KOPT-K1 (cell line): ENCODE results near the gene ARFRP1.

Source experiments
- H3K27ac ChIP-seq: fragments of 200-600 bp; sonication (generic); 2 replicates; pipeline ENCODE4 v1.5.1; 2016; ENCODE audit warnings: antibody characterized with exemption, mild to moderate bottlenecking, low read depth, low read length; ENCODE audit not compliant: poor library complexity, severe bottlenecking
- H3K36me3 ChIP-seq: fragments of 200-600 bp; sonication (generic); 2 replicates; pipeline ENCODE4 v1.5.1; 2017; ENCODE audit warnings: antibody characterized with exemption, mild to moderate bottlenecking, low read length, moderate library complexity; ENCODE audit not compliant: insufficient read depth
- H3K9me3 ChIP-seq: fragments of 200-600 bp; sonication (generic); 2 replicates; pipeline ENCODE4 v1.5.1; 2017; ENCODE audit warnings: antibody characterized with exemption, low read length, mild to moderate bottlenecking; ENCODE audit not compliant: insufficient read depth, poor library complexity, severe bottlenecking

ARFRP1 gene

DNA sequence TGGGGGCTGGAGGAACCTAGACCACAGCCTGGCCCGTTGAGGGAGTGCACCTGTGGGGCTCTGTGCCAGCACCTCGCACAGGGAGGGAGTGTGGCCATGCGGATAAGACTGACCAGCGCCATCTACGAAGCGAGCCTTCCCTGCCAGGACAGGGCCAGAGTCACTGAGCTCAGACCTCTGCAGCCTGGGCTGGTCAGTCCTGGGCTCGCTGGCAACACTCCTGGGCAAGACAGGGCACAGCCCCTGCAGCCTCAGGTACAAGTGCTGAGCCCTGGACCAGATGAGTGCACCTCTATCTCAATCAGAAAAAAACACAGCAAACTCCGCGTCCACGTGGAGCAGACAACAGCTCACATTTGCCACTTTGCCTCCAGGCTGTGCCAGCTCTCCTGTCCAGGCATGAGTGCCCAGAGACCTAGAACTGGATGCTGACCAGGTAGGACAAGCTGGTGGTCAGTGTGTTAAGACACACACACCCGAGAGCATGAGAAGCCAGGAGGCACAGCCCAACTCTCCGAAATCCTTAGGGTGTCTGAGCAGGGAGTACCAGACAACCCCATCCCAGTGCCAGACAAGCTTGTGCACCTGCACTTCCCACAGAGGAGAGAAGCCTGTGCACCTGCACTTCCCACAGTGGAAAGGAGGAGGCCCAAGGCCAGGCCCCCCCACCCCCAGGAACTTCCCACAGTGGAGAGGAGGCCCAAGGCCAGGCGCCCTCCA lies 4.9 kb downstream of the ARFRP1 start:
- Histone ChIP-seq H3K27ac (no peak overlapping the region), H3K36me3 (peaks cover 53% of the 10 kb centered on the region), H3K9me3 (no peaks in the 10 kb centered on the region)

DNA sequence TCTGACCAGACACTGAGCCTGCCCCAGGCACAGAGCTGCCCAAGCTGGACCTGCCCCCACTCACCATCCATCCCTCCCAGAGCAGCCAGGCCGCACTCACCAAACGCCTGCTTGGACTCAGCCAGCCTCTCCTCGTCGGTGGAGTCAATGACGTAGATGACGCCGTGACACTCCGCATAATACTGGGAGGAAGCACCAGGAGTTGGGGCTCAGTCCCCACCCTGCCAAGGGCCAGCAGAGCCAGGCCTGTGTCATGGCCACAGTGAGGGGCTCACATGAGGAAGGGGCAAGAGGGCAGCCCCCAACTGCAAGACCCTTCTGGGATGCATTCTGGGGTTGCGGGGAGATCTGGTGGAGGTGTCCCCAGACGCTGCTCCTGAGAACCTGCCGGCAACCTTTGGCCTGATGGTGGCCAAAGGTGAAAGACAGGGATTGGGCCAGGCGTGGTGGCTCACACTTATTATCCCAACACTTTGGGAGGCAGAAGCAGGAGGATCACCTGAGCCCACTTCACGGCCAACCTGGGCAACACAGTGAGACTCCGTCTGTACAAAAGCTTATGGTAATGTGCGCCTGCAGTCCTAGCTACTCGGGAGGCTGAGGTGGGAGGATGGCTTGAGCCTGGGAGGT lies 5.6 kb downstream of the ARFRP1 start:
- Histone ChIP-seq H3K9me3 (no peaks in the 10 kb centered on the region), H3K27ac (no peak overlapping the region), H3K36me3 (peaks cover 54% of the 10 kb centered on the region)

DNA sequence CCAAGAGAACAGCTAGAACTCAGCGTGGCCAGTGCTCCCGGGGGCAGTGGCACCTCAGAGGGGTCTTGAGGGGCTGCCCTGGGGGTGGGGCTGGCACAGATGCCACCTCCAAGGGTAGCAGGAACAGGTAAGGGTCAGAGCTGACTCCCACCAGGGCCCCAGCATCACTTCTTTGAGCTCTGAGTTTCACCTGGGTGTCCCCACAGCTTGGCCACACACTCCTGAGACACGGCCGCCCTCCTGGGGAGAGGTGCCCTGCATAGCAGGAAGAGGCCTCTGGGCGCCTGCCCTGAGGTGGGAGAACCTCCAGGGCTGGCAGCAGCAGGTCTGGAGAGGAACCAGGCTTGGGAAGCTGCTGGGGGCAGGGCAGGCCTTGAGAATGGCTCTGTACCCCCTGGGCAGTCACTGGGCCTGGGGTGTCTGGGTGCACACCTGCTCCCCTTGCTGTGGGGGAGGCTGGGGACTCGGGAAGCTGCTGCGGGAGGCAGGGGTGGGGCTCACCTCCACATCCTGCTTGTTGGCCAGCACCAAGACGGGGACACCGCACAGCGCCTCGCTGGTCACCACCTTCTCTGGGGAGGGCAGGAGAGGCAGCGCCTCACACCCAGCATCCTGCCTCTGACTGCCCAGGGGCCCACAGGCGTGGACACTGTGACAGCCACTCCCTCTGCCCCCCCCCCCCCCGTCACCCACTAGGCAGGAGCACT lies 6.3 kb downstream of the ARFRP1 start:
- H3K36me3 ChIP-seq: peaks cover 56% of the 10 kb centered on the region
- H3K27ac ChIP-seq: no peak overlapping the region
- no peaks in the 10 kb centered on the region for H3K9me3 ChIP-seq

DNA sequence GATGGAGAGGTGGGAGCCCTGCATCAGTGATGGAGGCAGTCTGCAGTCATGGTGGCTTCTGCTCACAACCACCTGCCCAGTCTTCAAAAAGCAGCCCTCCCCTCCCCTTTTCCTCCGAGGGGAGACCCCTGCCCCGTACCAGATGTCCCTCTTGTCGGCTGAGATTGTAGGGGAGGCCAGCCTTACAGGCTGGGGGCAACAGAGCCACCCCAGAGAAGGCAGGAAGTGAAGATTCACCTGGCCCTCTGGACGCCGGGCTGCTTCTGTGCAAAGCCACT lies 6.8 kb downstream of the ARFRP1 start:
- Histone ChIP-seq H3K36me3 (peaks cover 54% of the 10 kb centered on the region), H3K27ac (no peak overlapping the region), H3K9me3 (no peaks in the 10 kb centered on the region)

DNA sequence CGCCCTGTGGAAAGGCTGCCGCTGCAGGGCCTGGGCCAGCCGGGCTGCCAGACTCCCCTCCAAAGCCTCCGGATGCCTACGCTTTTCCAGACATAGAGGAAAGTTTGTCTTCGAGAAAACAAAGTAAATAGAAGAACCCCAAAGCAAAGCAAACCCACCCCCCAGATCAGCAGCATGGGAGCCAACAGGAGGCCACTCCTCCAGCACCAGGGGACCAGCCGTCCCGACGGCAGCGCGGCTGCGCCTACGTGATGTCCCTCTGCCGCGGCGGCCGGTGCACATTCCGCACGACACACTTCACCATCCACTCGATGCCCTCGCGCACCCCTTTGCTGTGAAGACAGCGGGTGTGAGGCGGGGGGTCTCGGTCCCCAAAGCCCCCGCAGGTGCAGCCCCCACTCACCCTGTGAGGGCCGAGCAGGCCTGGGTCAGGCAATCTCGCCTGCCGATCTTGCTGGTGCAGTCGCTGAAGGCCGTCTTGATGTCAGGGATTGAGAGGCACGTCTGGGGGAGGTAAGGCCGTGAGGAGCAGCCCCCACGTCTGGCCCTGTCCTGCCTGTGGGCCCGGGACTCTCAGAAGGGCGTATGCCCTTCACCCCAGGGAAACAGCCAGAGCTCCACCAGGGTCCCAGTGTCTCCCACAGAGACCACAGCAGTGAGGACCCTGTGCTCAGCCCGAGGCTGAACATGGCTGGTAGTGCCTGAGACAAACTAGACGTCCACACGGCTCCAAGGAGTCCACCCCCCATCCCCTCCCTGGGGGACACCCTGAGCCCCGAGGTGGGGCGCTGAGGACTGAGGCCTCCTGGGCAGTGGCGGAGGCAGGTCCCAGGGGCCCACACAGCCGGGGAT lies 7.4 kb downstream of the ARFRP1 start:
- Histone ChIP-seq H3K9me3 (no peaks in the 10 kb centered on the region), H3K36me3 (peaks cover 54% of the 10 kb centered on the region), H3K27ac (no peak overlapping the region)

DNA sequence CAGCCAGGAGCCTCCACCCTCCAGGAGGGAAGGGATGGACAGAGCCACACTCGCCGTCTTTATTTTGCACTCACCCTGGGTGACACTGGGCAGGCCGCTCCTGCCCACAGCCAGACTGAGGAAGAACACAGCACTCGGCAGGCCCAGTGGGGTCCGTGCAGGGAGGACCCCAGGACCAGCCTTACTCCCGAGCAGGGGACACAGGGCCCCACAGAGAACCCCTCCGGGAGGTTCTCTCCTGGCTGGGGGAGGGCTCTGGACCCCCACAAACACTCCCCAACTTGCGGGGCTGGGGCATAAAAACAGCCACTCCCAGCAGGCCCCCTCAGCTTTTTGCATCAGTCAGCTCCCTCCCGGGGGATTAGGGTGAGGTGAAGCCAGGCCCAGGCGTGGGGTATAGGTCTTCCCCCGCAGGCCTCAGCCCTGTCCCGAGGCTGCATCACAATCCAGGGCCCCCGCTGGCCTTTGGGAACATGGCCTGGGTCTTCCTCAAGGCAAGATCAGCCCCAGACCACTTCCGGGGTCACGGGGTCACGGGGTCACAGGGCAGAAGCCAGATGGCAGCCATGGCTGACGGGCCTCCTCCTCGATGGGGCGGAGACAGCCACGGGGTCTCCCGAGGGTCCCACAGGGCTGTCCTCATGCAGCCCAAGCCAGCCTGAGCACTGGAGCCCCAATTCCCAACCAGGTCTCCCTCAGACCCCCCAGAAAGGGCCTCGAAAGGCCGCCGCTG lies 8.1 kb downstream of the ARFRP1 start:
- Histone ChIP-seq H3K9me3 (no peaks in the 10 kb centered on the region), H3K27ac (no peak overlapping the region), H3K36me3 (peaks cover 52% of the 10 kb centered on the region)

DNA sequence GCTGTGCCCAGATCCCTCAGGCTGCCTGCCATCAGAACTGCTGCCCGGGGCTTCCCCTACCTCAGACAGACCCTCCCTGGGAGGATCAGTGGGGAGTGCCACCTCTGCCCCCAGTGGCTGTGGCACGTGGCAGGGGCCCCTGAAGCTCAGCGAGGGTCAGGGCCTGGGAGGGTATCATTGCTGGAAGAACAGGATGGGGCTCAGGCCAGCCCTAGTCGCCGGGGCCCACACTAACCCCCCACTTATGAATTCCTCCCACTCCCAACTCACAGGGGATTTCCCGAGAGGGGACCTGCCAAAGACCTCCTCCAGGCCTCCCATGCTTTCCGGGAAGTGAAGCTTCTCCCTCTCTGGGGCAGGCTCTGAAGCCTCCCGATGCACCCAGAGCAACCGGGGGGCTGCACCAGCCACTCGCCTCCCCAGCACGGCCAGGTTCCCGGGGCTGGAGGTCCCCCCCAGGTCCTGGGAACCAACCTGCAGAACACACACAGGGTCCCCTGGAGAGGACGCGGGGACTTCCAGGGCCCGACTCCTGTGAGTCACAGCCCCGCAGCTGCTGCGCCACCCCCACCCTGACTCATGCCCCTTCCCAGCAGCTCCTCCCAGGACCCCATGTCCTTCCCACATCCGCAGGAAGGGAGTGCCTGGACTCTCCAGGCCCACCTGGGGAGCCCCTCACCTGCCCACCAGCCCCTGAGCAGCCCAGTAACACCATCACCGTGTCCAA lies 8.9 kb downstream of the ARFRP1 start:
- no peaks in the 10 kb centered on the region for H3K9me3 ChIP-seq
- peaks cover 50% of the 10 kb centered on the region for H3K36me3 ChIP-seq
- H3K27ac ChIP-seq: no peak overlapping the region

DNA sequence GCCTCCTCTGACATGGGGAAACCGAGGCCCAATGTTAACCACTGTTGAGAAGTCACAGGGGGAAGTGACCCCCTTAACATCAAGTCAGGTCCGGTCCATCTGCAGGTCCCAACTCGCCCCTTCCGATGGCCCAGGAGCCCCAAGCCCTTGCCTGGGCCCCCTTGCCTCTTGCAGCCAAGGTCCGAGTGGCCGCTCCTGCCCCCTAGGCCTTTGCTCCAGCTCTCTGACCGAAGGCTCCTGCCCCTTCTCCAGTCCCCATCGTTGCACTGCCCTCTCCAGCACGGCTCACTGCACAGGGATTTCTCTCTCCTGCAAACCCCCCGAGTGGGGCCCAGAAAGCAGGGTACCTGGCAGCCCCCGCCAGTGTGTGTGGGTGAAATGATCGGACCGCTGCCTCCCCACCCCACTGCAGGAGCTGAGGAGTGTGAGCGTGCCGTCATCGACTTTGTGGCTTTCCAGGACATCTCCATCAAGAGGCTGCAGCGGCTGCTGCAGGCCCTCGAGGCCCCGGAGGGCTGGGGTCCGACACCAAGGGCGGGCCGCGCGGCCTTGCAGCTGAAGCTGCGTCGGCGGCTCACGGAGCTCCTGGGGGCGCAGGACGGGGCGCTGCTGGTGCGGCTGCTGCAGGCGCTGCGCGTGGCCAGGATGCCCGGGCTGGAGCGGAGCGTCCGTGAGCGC lies 9.8 kb downstream of the ARFRP1 start:
- H3K27ac ChIP-seq: no peak overlapping the region
- no peaks in the 10 kb centered on the region for H3K9me3 ChIP-seq
- peaks cover 42% of the 10 kb centered on the region; the same call in 1 of the 2 replicates for H3K36me3 ChIP-seq

DNA sequence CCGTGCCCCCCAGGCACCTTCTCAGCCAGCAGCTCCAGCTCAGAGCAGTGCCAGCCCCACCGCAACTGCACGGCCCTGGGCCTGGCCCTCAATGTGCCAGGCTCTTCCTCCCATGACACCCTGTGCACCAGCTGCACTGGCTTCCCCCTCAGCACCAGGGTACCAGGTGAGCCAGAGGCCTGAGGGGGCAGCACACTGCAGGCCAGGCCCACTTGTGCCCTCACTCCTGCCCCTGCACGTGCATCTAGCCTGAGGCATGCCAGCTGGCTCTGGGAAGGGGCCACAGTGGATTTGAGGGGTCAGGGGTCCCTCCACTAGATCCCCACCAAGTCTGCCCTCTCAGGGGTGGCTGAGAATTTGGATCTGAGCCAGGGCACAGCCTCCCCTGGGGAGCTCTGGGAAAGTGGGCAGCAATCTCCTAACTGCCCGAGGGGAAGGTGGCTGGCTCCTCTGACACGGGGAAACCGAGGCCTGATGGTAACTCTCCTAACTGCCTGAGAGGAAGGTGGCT lies 10.4 kb downstream of the ARFRP1 start:
- no peak overlapping the region for H3K27ac ChIP-seq

DNA sequence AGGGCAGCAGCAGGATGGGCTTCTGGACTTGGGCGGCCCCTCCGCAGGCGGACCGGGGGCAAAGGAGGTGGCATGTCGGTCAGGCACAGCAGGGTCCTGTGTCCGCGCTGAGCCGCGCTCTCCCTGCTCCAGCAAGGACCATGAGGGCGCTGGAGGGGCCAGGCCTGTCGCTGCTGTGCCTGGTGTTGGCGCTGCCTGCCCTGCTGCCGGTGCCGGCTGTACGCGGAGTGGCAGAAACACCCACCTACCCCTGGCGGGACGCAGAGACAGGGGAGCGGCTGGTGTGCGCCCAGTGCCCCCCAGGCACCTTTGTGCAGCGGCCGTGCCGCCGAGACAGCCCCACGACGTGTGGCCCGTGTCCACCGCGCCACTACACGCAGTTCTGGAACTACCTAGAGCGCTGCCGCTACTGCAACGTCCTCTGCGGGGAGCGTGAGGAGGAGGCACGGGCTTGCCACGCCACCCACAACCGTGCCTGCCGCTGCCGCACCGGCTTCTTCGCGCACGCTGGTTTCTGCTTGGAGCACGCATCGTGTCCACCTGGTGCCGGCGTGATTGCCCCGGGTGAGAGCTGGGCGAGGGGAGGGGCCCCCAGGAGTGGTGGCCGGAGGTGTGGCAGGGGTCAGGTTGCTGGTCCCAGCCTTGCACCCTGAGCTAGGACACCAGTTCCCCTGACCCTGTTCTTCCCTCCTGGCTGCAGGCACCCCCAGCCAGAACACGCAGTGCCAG lies 11.0 kb downstream of the ARFRP1 start, which contains the start of gene TNFRSF6B:
Gene TNFRSF6B, plus strand, starts transcription at position 25 of the 729 bp plus-strand sequence. Its CDS starts 116 bp downstream, at position 141.
- H3K27ac ChIP-seq: no peak within 1 kb of the TSS
- peaks cover 40% of the 10 kb centered on the region; the same call in 1 of the 2 replicates for H3K36me3 ChIP-seq
- H3K9me3 ChIP-seq: no peaks in the 10 kb centered on the region

More for the DNA sequence above, 10.4 kb downstream of the ARFRP1 start:
- Histone ChIP-seq H3K9me3 (no peaks in the 10 kb centered on the region), H3K36me3 (peaks cover 40% of the 10 kb centered on the region; the same call in 1 of the 2 replicates)

DNA sequence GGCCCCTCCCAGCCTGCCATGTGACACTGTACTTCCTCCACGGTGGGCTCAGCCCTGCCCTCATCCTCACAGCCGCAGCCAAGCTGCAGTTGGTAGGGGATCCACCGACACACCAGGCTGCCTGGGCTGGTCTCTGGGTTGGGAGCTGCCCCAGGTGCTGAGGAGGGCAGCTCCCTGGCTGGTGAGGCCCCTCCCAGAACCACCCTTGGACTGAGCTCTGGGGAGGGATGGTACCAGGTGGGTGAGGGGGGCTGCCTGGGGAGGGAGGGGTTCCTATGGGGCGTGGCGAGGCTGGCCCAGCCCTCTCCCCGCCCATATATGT lies 11.5 kb downstream of the ARFRP1 start:
- peaks cover 40% of the 10 kb centered on the region; the same call in 1 of the 2 replicates for H3K36me3 ChIP-seq
- H3K9me3 ChIP-seq: no peaks in the 10 kb centered on the region
- no peak overlapping the region for H3K27ac ChIP-seq

DNA sequence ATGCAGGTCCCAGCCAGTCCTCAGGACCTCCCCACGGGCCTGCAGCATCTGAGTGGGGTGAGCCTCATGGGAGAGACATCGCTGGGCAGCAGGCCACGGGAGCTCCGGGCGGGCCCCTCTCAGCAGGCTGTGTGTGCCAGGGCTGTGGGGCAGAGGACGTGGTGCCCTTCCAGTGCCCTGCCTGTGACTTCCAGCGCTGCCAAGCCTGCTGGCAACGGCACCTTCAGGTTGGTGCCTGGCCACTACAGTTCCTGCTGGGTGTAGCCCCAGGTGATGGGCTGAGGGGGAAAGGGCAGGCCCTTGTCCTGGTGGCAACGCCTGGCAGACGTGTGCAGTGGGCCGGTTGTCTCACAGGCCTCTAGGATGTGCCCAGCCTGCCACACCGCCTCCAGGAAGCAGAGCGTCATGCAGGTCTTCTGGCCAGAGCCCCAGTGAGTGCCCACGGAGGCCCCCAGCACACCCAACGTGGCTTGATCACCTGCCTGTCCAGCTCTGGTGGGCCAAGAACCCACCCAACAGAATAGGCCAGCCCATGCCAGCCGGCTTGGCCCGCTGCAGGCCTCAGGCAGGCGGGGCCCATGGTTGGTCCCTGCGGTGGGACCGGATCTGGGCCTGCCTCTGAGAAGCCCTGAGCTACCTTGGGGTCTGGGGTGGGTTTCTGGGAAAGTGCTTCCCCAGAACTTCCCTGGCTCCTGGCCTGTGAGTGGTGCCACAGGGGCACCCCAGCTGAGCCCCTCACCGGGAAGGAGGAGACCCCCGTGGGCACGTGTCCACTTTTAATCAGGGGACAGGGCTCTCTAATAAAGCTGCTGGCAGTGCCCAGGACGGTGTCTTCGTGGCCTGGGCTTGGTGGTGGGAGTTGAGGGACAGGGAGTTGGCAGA lies 12.1 kb downstream of the ARFRP1 start:
- Histone ChIP-seq H3K27ac (no peak overlapping the region), H3K9me3 (no peaks in the 10 kb centered on the region), H3K36me3 (peaks cover 40% of the 10 kb centered on the region; the same call in 1 of the 2 replicates)
